Smooth muscle cell (in vitro differentiated cells): ENCODE measurements around the gene TRAIP. TPM values are rescaled to one million over a fixed set of nuclear protein-coding genes. Genes with fewer than 3 reads are reported as not detected.

Experiments used
- DNase-seq: peaks from one replicate; lab custom pipeline; 2025; ENCODE audit not compliant: unreplicated experiment; lab: John Stamatoyannopoulos, UW
- H2AFZ ChIP-seq: fragments of 200-600 bp; sonication (generic); 2 replicates; pipeline ENCODE4 v1.6.0; 2016; ENCODE audit warnings: antibody characterized with exemption, low read depth, mild to moderate bottlenecking
- H3F3A ChIP-seq: fragments of 200-600 bp; sonication (generic); 2 replicates; pipeline ENCODE4 v1.6.0; 2017; ENCODE audit warnings: antibody characterized with exemption, low read depth
- H3K27ac ChIP-seq: fragments of 200-600 bp; sonication (generic); 2 replicates; pipeline ENCODE4 v1.5.1; 2016; ENCODE audit warnings: low read depth, mild to moderate bottlenecking
- H3K27me3 ChIP-seq: fragments of 200-600 bp; sonication (generic); 2 replicates; pipeline ENCODE4 v1.6.1; 2016; ENCODE audit warnings: low read depth, mild to moderate bottlenecking
- H3K36me3 ChIP-seq: fragments of 200-600 bp; sonication (generic); 2 replicates; pipeline ENCODE4 v1.5.1; 2016; ENCODE audit warnings: low read depth
- H3K4me1 ChIP-seq: fragments of 200-600 bp; sonication (generic); 2 replicates; pipeline ENCODE4 v1.5.1; 2016; ENCODE audit warnings: low read depth
- H3K4me2 ChIP-seq: fragments of 200-600 bp; sonication (generic); 2 replicates; pipeline ENCODE4 v1.6.0; 2016; ENCODE audit warnings: mild to moderate bottlenecking
- H3K4me3 ChIP-seq: fragments of 200-600 bp; sonication (generic); 2 replicates; pipeline ENCODE4 v1.5.1; 2016; ENCODE audit warnings: mild to moderate bottlenecking
- H3K79me2 ChIP-seq: fragments of 200-600 bp; sonication (generic); 2 replicates; pipeline ENCODE4 v1.6.0; 2016; ENCODE audit warnings: low read depth, mild to moderate bottlenecking
- H3K9ac ChIP-seq: fragments of 200-600 bp; sonication (generic); 2 replicates; pipeline ENCODE4 v1.6.0; 2016; ENCODE audit warnings: low read depth
- H3K9me3 ChIP-seq: fragments of 200-600 bp; sonication (generic); replicated peaks from 2 replicates; pipeline ENCODE4 v1.5.1; 2016; ENCODE audit warnings: low read depth
- H4K20me1 ChIP-seq: fragments of 200-600 bp; sonication (generic); 2 replicates; pipeline ENCODE4 v1.6.0; 2016; ENCODE audit warnings: low read depth
- CTCF ChIP-seq: fragments of 200-600 bp; sonication (generic); IDR thresholded peaks from 2 replicates; pipeline ENCODE4 v1.5.1; 2017; ENCODE audit warnings: borderline replicate concordance, mild to moderate bottlenecking, antibody characterized with exemption; ENCODE audit not compliant: insufficient read depth, poor library complexity, severe bottlenecking
- WGBS: methylation state at CpG from one replicate; pipeline ENCODE4 v1.1.7; 2016; ENCODE audit warnings: low lambda C conversion rate; 5-methylcytosine and 5-hydroxymethylcytosine counted together
- polyA plus RNA-seq: library from polyadenylated mRNA; unstranded; fragments of >200 nt; fragmentation: Nextera tagmentation; extraction: Ambion mirVana; gene quantifications from 2 replicates; pipeline ENCODE4 v1.2.1, GENCODE V29; 2016
- total RNA-seq: library from RNA; depleted of rRNA; stranded (reverse); fragments of >200 nt; gene quantifications from 2 replicates; pipeline ENCODE4 v1.2.3, GENCODE V29; 2014

TRAIP gene
- total and polyA plus RNA-seq, 2 experiments from 2014 or later: 1.1 to 3.3 TPM

DNA sequence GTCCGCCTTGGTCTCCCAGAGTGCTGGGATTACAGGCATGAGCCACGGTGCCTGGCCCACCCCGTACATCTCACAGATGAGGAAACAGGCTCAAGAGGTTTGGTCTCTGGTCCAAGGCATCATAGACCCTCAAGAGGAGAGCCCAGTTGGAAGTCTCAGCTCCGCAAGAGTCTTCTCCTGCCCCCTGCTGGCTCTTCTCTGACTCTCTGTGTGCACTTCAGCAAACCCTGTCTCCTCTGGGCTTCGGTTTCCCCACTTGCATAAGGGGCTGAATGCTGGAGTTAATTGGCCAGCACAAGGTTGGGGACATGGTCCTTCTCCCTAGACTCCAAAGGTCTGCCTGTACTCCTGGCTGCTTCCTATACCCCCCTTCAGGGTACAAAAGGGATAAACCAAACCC, 43.5 kb upstream of the TRAIP start:
- no peaks in the 10 kb centered on the region for H3K9me3 ChIP-seq
- H2AFZ ChIP-seq: no peak overlapping the region
- no peak overlapping the region for H3K27ac ChIP-seq
- H3K4me3 ChIP-seq: no peak overlapping the region
- WGBS: 69% methylated on average over 5 of the region's 5 CpGs
- no peak for DNase-seq
- H3F3A ChIP-seq: no peaks in the 10 kb centered on the region
- TF ChIP-seq CTCF: no peak
- peaks cover 5% of the 10 kb centered on the region for H3K4me1 ChIP-seq
- H3K27me3 ChIP-seq: no peaks in the 10 kb centered on the region
- H3K36me3 ChIP-seq: no peaks in the 10 kb centered on the region
- H4K20me1 ChIP-seq: no peaks in the 10 kb centered on the region
- no peaks in the 10 kb centered on the region for H3K79me2 ChIP-seq
- H3K4me2 ChIP-seq: no peak overlapping the region
- H3K9ac ChIP-seq: no peak overlapping the region

DNA sequence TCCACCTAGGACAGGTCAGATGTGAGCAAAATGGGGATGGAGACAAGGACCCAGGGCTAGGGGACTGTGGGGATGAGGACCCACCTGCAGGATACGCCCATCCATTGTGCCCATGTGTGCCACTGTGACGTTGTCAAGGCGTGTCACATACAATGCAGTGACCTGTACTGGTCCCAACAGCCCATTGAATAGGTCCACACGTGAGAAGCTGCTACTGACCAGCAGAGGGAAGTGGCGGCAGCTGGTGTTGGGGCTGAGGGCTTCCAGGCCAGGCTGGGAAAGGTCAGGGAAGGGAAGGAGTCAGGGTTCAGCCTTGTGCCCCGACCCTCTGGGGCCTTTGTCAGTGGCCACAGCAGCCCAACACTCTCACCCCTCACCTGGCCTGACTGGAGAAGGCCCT, 42.6 kb upstream of the TRAIP start:
- no peak for DNase-seq
- H4K20me1 ChIP-seq: no peaks in the 10 kb centered on the region
- no peak overlapping the region for H2AFZ ChIP-seq
- no peaks in the 10 kb centered on the region for H3F3A ChIP-seq
- no peaks in the 10 kb centered on the region for H3K79me2 ChIP-seq
- 78% methylated on average over 6 of the region's 6 CpGs for WGBS
- no peak overlapping the region for H3K9ac ChIP-seq
- no peak overlapping the region for H3K4me2 ChIP-seq
- peaks cover 3% of the 10 kb centered on the region for H3K4me1 ChIP-seq
- no peaks in the 10 kb centered on the region for H3K36me3 ChIP-seq
- no peak overlapping the region for H3K4me3 ChIP-seq
- no peaks in the 10 kb centered on the region for H3K27me3 ChIP-seq
- TF ChIP-seq CTCF: no peak
- no peaks in the 10 kb centered on the region for H3K9me3 ChIP-seq
- H3K27ac ChIP-seq: no peak overlapping the region

DNA sequence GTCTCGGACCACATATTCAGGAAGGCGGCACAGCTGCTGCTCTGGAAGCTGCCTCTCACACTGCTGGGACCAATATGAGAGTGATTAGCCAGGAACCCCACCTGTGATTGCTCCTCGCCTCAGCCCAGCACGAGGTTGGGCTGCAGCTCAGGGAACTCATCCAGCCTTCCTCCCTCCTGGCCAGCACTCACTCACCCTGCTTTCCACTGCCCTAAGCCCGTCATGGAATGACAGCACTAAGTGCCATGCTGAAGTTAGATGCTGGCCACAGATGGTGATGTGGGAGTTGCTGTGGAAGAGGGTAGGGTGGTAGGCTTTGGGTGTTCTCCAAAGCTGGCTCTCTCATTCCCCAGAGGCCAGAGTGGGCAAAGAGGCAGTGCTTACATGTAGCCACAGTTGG, 40.0 kb upstream of the TRAIP start:
- H2AFZ ChIP-seq: no peak overlapping the region
- no peak for TF ChIP-seq CTCF
- no peak overlapping the region for H3K9ac ChIP-seq
- no peak overlapping the region for H3K4me3 ChIP-seq
- no peak for DNase-seq
- H3K36me3 ChIP-seq: no peaks in the 10 kb centered on the region
- H3K79me2 ChIP-seq: no peaks in the 10 kb centered on the region
- H3K9me3 ChIP-seq: no peaks in the 10 kb centered on the region
- no peaks in the 10 kb centered on the region for H3K27me3 ChIP-seq
- no peaks in the 10 kb centered on the region for H4K20me1 ChIP-seq
- no peaks in the 10 kb centered on the region for H3K4me1 ChIP-seq
- no peaks in the 10 kb centered on the region for H3F3A ChIP-seq
- WGBS: 86% methylated on average over 5 of the region's 5 CpGs
- H3K27ac ChIP-seq: no peak overlapping the region
- H3K4me2 ChIP-seq: no peak overlapping the region

DNA sequence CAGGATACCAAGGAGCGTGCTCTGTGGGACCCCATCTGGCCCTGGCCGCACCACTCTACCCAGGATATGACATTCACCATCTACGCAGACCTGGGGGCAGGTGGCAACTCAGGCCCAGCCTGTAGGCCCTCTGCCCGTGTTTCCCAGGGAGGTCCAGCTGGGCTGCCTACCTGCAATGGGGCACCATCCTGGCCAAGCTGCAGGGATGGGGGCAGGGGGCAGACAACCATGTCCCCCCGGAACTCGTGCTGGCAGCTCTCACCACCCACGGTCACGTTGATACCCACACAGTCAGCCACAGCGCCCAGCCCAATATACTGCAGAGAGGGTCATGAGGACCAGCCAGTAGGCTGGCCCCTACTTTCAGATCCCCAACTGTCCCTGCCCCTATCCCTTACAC, 39.4 kb upstream of the TRAIP start:
- no peaks in the 10 kb centered on the region for H3K9me3 ChIP-seq
- WGBS: 93% methylated on average over 9 of the region's 9 CpGs
- no peak overlapping the region for H3K27ac ChIP-seq
- DNase-seq: no peak
- H3K36me3 ChIP-seq: no peaks in the 10 kb centered on the region
- no peak overlapping the region for H2AFZ ChIP-seq
- no peaks in the 10 kb centered on the region for H3K27me3 ChIP-seq
- no peaks in the 10 kb centered on the region for H3F3A ChIP-seq
- H3K79me2 ChIP-seq: no peaks in the 10 kb centered on the region
- H3K4me1 ChIP-seq: no peaks in the 10 kb centered on the region
- H4K20me1 ChIP-seq: no peaks in the 10 kb centered on the region
- no peak overlapping the region for H3K4me2 ChIP-seq
- TF ChIP-seq CTCF: no peak
- no peak overlapping the region for H3K4me3 ChIP-seq
- no peak overlapping the region for H3K9ac ChIP-seq
